Measurements from ENCODE around the gene POLR2E.
"Not testable (repeated sequence)": the region's sequence is repeated elsewhere in the genome, so short reads cannot be mapped to it uniquely, and the experiment has no call there.

Gene POLR2E

GRCh38 chr19:1125601-1126467, 30.7 kb upstream of the POLR2E start:
- no peak for DNase-seq

GRCh38 chr19:1123885-1124677, 28.9 kb upstream of the POLR2E start:
- DNase-seq = no peak

GRCh38 chr19:1123381-1123780, 28.2 kb upstream of the POLR2E start:
- DNase-seq = no peak

- DNase-seq = no peak
Measured at GRCh38 chr19:1122972-1123363, 27.8 kb upstream of the POLR2E start.

- DNase-seq = no peak
Measured at GRCh38 chr19:1122021-1122971, 27.1 kb upstream of the POLR2E start.

GRCh38 chr19:1121395-1121794, 26.2 kb upstream of the POLR2E start:
- no peak for DNase-seq

GRCh38 chr19:1119475-1120217, 24.5 kb upstream of the POLR2E start:
- DNase-seq = no peak

GRCh38 chr19:1118999-1119398, 23.8 kb upstream of the POLR2E start:
- no peak for DNase-seq

- no peak for DNase-seq
Measured at GRCh38 chr19:1117654-1118053, 22.5 kb upstream of the POLR2E start.

- no peak for DNase-seq
Measured at GRCh38 chr19:1116726-1117581, 21.8 kb upstream of the POLR2E start.

GRCh38 chr19:1115646-1116420, 20.7 kb upstream of the POLR2E start:
- no peak for DNase-seq

GRCh38 chr19:1114728-1115127, 19.6 kb upstream of the POLR2E start:
- not testable (repeated sequence) for DNase-seq

- no peak for DNase-seq
Measured at GRCh38 chr19:1113986-1114483, 18.9 kb upstream of the POLR2E start.

- no peak for DNase-seq
Measured at GRCh38 chr19:1113030-1113985, 18.1 kb upstream of the POLR2E start.

GRCh38 chr19:1112268-1113029, 17.3 kb upstream of the POLR2E start:
- no peak for DNase-seq

- DNase-seq = no peak
Measured at GRCh38 chr19:1111641-1112267, 16.6 kb upstream of the POLR2E start.

- no peak for DNase-seq
Measured at GRCh38 chr19:1110809-1111640, 15.8 kb upstream of the POLR2E start.

Measured in NCI-H510A treated with DMSO at 0.1 percent for 48 hours (cell line).